ENCODE results near the gene CHST6. TPM values are rescaled to one million over a fixed set of nuclear protein-coding genes. Genes with fewer than 3 reads are reported as not detected.

Gene CHST6
- total RNA-seq, 1 donor from 2014 or later: 6.0 TPM

- H3K27ac Mint-ChIP-seq: no peak overlapping the region
- no peaks in the 10 kb centered on the region for H3K9me3 Mint-ChIP-seq
- no peaks in the 10 kb centered on the region for H3K27me3 Mint-ChIP-seq
- no peak overlapping the region for H3K4me3 Mint-ChIP-seq
- no peak for DNase-seq (ENCODE audit: extremely low spot score, unreplicated experiment)
- H3K36me3 Mint-ChIP-seq: no peaks in the 10 kb centered on the region
- H3K4me1 Mint-ChIP-seq (ENCODE audit: unreplicated experiment): peaks cover 13% of the 10 kb centered on the region
- TF ChIP-seq CTCF (conservative IDR thresholded peaks at IDR 0.05): no peak
Measured at GRCh38 chr16:75482434-75483205, 12.6 kb downstream of the CHST6 start.

GRCh38 chr16:75481475-75481874, 13.8 kb downstream of the CHST6 start:
- H3K9me3 Mint-ChIP-seq: no peaks in the 10 kb centered on the region
- no peak for TF ChIP-seq CTCF (conservative IDR thresholded peaks at IDR 0.05)
- H3K27me3 Mint-ChIP-seq: no peaks in the 10 kb centered on the region
- DNase-seq (ENCODE audit: extremely low spot score, unreplicated experiment): no peak
- no peaks in the 10 kb centered on the region for H3K36me3 Mint-ChIP-seq
- peaks cover 8% of the 10 kb centered on the region for H3K4me1 Mint-ChIP-seq (ENCODE audit: unreplicated experiment)
- H3K27ac Mint-ChIP-seq: no peak overlapping the region
- H3K4me3 Mint-ChIP-seq: no peak overlapping the region

- DNase-seq (ENCODE audit: extremely low spot score, unreplicated experiment): no peak
- no peaks in the 10 kb centered on the region for H3K4me1 Mint-ChIP-seq (ENCODE audit: unreplicated experiment)
- H3K9me3 Mint-ChIP-seq: no peaks in the 10 kb centered on the region
- TF ChIP-seq CTCF (conservative IDR thresholded peaks at IDR 0.05): no peak
- H3K27me3 Mint-ChIP-seq: no peaks in the 10 kb centered on the region
- H3K4me3 Mint-ChIP-seq: no peak overlapping the region
- H3K27ac Mint-ChIP-seq: no peak overlapping the region
- H3K36me3 Mint-ChIP-seq: no peaks in the 10 kb centered on the region
Measured at GRCh38 chr16:75479421-75479990, 15.7 kb downstream of the CHST6 start.

GRCh38 chr16:75478480-75479345, 16.5 kb downstream of the CHST6 start:
- Mint-ChIP-seq H3K4me1 (ENCODE audit: unreplicated experiment) (no peaks in the 10 kb centered on the region), H3K4me3 (no peak overlapping the region), H3K27ac (no peak overlapping the region), H3K9me3 (no peaks in the 10 kb centered on the region), H3K27me3 (no peaks in the 10 kb centered on the region), H3K36me3 (no peaks in the 10 kb centered on the region)
- no peak for TF ChIP-seq CTCF (conservative IDR thresholded peaks at IDR 0.05)
- DNase-seq (ENCODE audit: extremely low spot score, unreplicated experiment): no peak

GRCh38 chr16:75477680-75478473, 17.4 kb downstream of the CHST6 start:
- Mint-ChIP-seq H3K27ac (no peak overlapping the region), H3K36me3 (no peaks in the 10 kb centered on the region), H3K27me3 (no peaks in the 10 kb centered on the region), H3K9me3 (no peaks in the 10 kb centered on the region), H3K4me1 (ENCODE audit: unreplicated experiment) (no peaks in the 10 kb centered on the region), H3K4me3 (no peak overlapping the region)
- no peak for TF ChIP-seq CTCF (conservative IDR thresholded peaks at IDR 0.05)
- no peak for DNase-seq (ENCODE audit: extremely low spot score, unreplicated experiment)
